HCT116 (cell line): Measurements from ENCODE around the gene EDDM3A. TPM values are rescaled to one million over a fixed set of nuclear protein-coding genes. Genes with fewer than 3 reads are reported as not detected.

Source experiments
- ATAC-seq: fragments of 200-7000 bp; cut with Tn5 transposase; 2 replicates; pipeline ENCODE4 v1.9.1; 2020; ENCODE audit warnings: mild to moderate bottlenecking, moderate library complexity
- BruUV-seq: library from RNA; stranded (reverse); fragments of 400-500 nt; replicated peaks from 2 replicates; lab custom pipeline; 2021; lab: Mats Ljungman, UMichigan
- CTCF ChIA-PET: fragments of 300-600 bp; sonication (Branson Sonifier 250); formaldehyde crosslinking; loops from one replicate; lab custom pipeline; 2021; ENCODE audit warnings: antibody characterized with exemption; lab: Charles Lee
- POLR2A ChIA-PET: fragments of 300-600, 350-600 bp; sonication (Branson Sonifier 250); formaldehyde crosslinking; loops from one replicate; lab custom pipeline; 2021; ENCODE audit warnings: antibody characterized with exemption; lab: Charles Lee
- RAD21 ChIA-PET, 2 experiments: fragments of 300-600 bp; sonication (Branson Sonifier 250); formaldehyde crosslinking; loops; one replicate each; lab custom pipeline; 2023; ENCODE audit warnings: low total read pairs in 2 of 2; ENCODE audit not compliant: uncharacterized antibody in 2 of 2, unreplicated experiment in 2 of 2, low non-redundant PET in 1 of 2; lab: Charles Lee
- DNase-seq: peaks from one replicate; pipeline ENCODE4 v3.0.0-alpha.2; 2010; ENCODE audit warnings: low read depth, low spot score
- H2AFZ ChIP-seq: fragments of 200-600 bp; shearing (Covaris generic), sonication (generic); 2 replicates; pipeline ENCODE4 v1.6.1; 2017; ENCODE audit warnings: low read depth, mixed run types, mixed read lengths, antibody characterized with exemption, low read length; ENCODE audit not compliant: poor library complexity, severe bottlenecking
- H3K27ac ChIP-seq: 2 replicates; pipeline ENCODE4 v1.5.1; 2012; ENCODE audit warnings: low read depth, low read length
- H3K27me3 ChIP-seq: fragments of 200-600 bp; sonication (generic); 2 replicates; pipeline ENCODE4 v1.6.1; 2016; ENCODE audit warnings: mixed run types, low read length, mixed read lengths; ENCODE audit not compliant: insufficient read depth
- H3K36me3 ChIP-seq, 2 experiments: fragments of 200-500 bp in 1 of 2; fragments of 200-600 bp in 1 of 2; sonication (Bioruptor generic) in 1 of 2; sonication (generic) in 1 of 2; 2 replicates each; pipeline versions ENCODE4 v1.5.1 to v1.6.1; 2014 to 2016; ENCODE audit warnings: low read length in 2 of 2, inconsistent platforms in 1 of 2, mixed read lengths in 1 of 2, mixed run types in 1 of 2; ENCODE audit not compliant: insufficient read depth in 2 of 2, control insufficient read depth in 1 of 2
- H3K4me1 ChIP-seq, 2 experiments: fragments of 200-600 bp in 1 of 2; sonication (generic) in 1 of 2; 2 replicates each; pipeline versions ENCODE4 v1.5.1 to v1.6.1; 2012 to 2017; ENCODE audit warnings: low read length in 2 of 2, inconsistent platforms in 1 of 2, mild to moderate bottlenecking in 1 of 2, mixed read lengths in 1 of 2, mixed run types in 1 of 2, moderate library complexity in 1 of 2; ENCODE audit not compliant: insufficient read depth in 2 of 2, control insufficient read depth in 1 of 2
- H3K4me2 ChIP-seq: fragments of 200-600 bp; sonication (generic); 2 replicates; pipeline ENCODE4 v1.6.1; 2017; ENCODE audit warnings: mixed run types, low read length, mixed read lengths
- H3K4me3 ChIP-seq, 2 experiments: fragments of 200-600 bp in 1 of 2; sonication (generic) in 1 of 2; replicated peaks in 1 of 2; 2 replicates each; pipeline ENCODE4 v1.5.1; 2011 to 2016; ENCODE audit warnings: low read length in 2 of 2, control low read depth in 1 of 2, low read depth in 1 of 2, mild to moderate bottlenecking in 1 of 2, mixed read lengths in 1 of 2, mixed run types in 1 of 2
- H3K79me2 ChIP-seq: fragments of 200-600 bp; sonication (generic); 2 replicates; pipeline ENCODE4 v1.6.1; 2017; ENCODE audit warnings: mild to moderate bottlenecking, mixed run types, low read length, moderate library complexity, mixed read lengths; ENCODE audit not compliant: insufficient read depth
- H3K9ac ChIP-seq: fragments of 200-600 bp; sonication (generic); 2 replicates; pipeline ENCODE4 v1.6.1; 2016; ENCODE audit warnings: low read length, mixed read lengths
- H3K9me2 ChIP-seq: fragments of 200-600 bp; sonication (generic), shearing (Covaris generic); 2 replicates; pipeline ENCODE4 v1.6.1; 2017; ENCODE audit warnings: mixed run types, mild to moderate bottlenecking, moderate library complexity; ENCODE audit not compliant: insufficient read depth
- H3K9me3 ChIP-seq, 2 experiments: fragments of 200-500 bp in 1 of 2; fragments of 200-600 bp in 1 of 2; sonication (Bioruptor generic) in 1 of 2; sonication (generic) in 1 of 2; 2 replicates each; pipeline ENCODE4 v1.6.1; 2014 to 2017; ENCODE audit warnings: low read length in 2 of 2, mixed read lengths in 2 of 2, inconsistent platforms in 1 of 2, low read depth in 1 of 2, mild to moderate bottlenecking in 1 of 2, mixed run types in 1 of 2, moderate library complexity in 1 of 2; ENCODE audit not compliant: control insufficient read depth in 1 of 2, insufficient read depth in 1 of 2
- H4K20me1 ChIP-seq: fragments of 200-600 bp; sonication (generic), shearing (Covaris generic); 2 replicates; pipeline ENCODE4 v1.6.1; 2017; ENCODE audit warnings: mixed run types, mild to moderate bottlenecking, moderate library complexity; ENCODE audit not compliant: insufficient read depth
- ATF3 ChIP-seq: IDR thresholded peaks from 2 replicates; pipeline ENCODE4 v1.6.1; 2012
- CTCF ChIP-seq, 3 experiments: fragments of 200-600 bp in 1 of 3; sonication (generic) in 1 of 3; IDR thresholded peaks in 2 of 3; conservative IDR thresholded peaks in 1 of 3; 2 replicates each; pipeline ENCODE4 v1.5.1; 2012 to 2017; ENCODE audit warnings: low read depth in 2 of 3, low read length in 2 of 3, antibody characterized with exemption in 1 of 3, borderline replicate concordance in 1 of 3, control low read depth in 1 of 3, mild to moderate bottlenecking in 1 of 3, mixed read lengths in 1 of 3, mixed run types in 1 of 3, moderate library complexity in 1 of 3; ENCODE audit not compliant: insufficient read depth in 1 of 3
- EGR1 ChIP-seq: IDR thresholded peaks from 2 replicates; pipeline ENCODE4 v1.6.1; 2012; ENCODE audit warnings: low read depth
- EZH2phosphoT487 ChIP-seq: fragments of 200-600 bp; IDR thresholded peaks from 2 replicates; pipeline ENCODE4 v1.6.1; 2018; ENCODE audit warnings: antibody characterized with exemption, borderline replicate concordance
- SP1 ChIP-seq: IDR thresholded peaks from 2 replicates; pipeline ENCODE4 v1.6.1; 2012; ENCODE audit warnings: low read depth
- SRF ChIP-seq: IDR thresholded peaks from 2 replicates; pipeline ENCODE4 v1.6.1; 2012; ENCODE audit warnings: low read depth
- YY1 ChIP-seq: IDR thresholded peaks from 2 replicates; pipeline ENCODE4 v1.6.1; 2011; ENCODE audit warnings: low read length, low read depth, moderate library complexity, mild to moderate bottlenecking; ENCODE audit not compliant: insufficient replicate concordance; ENCODE audit errors: extremely low read depth
- intact Hi-C: fragments of 100-400 bp; cut with micrococcal nuclease; formaldehyde crosslinking; loops from 2 replicates; pipeline ENCODE4 v1.10.0; 2022
- total RNA-seq: library from RNA; stranded (reverse); gene quantifications from one replicate; pipeline ENCODE4 v1.2.1, GENCODE V29; 2021; ENCODE audit not compliant: unreplicated experiment

Gene EDDM3A
- total RNA-seq, 1 experiment from 2014 or later, result not detected

- no TSS peak for BruUV-seq
- no peak overlapping the region for H2AFZ ChIP-seq
- H3K27me3 ChIP-seq, result no peaks in the 10 kb centered on the region
- no peaks in the 10 kb centered on the region for H3K9me2 ChIP-seq
- no peak overlapping the region for H3K4me2 ChIP-seq
- no peak overlapping the region for H3K9ac ChIP-seq
- peak overlapping the region; percentile 9; the same call in 1 of the 2 replicates for H3K27ac ChIP-seq
- H3K4me3 ChIP-seq, result no peak overlapping the region
- ChIA-PET RAD21 (no interaction called here), POLR2A (no interaction called here), CTCF (no interaction called here)
- H3K79me2 ChIP-seq, result no peaks in the 10 kb centered on the region
- TF ChIP-seq YY1, result no peak
- no peak for TF ChIP-seq SP1
- no peak for TF ChIP-seq ATF3
- no peak for TF ChIP-seq SRF
- no peak for TF ChIP-seq CTCF (IDR thresholded peaks at IDR 0.05 in 2 of 3, conservative IDR thresholded peaks at IDR 0.05 in 1 of 3; ENCODE audit: borderline replicate concordance in 1 of 3, insufficient read depth in 1 of 3, low read depth in 2 of 3, low read length in 2 of 3)
- TF ChIP-seq EZH2phosphoT487, result no peak
- TF ChIP-seq EGR1, result no peak
- intact Hi-C loops, result no loop called here
- peaks cover 13 to 17% of the 10 kb centered on the region in 2 experiments; a peak in 3 of 4 replicates for H3K9me3 ChIP-seq
- H3K4me1 ChIP-seq, result no peaks in the 10 kb centered on the region
- no peaks in the 10 kb centered on the region for H3K36me3 ChIP-seq
- ATAC-seq, result no peak
- DNase-seq, result no peak
- no peaks in the 10 kb centered on the region for H4K20me1 ChIP-seq
Measured at GRCh38 chr14:20751963-20752562, 6.4 kb downstream of the EDDM3A start.
